HG03025 (cell line): ENCODE results near the gene LRIG2.

Experiments
- ATAC-seq: cut with Tn5 transposase; IDR thresholded peaks from one replicate; pipeline ENCODE4 v1.9.1; 2021; ENCODE audit warnings: mild to moderate bottlenecking, moderate library complexity; ENCODE audit not compliant: unreplicated experiment, low FRiP score

The LRIG2 gene

GRCh38 chr1:113124366-113124765 is 51.4 kb downstream of the LRIG2 start:
- no peak for ATAC-seq

DNA sequence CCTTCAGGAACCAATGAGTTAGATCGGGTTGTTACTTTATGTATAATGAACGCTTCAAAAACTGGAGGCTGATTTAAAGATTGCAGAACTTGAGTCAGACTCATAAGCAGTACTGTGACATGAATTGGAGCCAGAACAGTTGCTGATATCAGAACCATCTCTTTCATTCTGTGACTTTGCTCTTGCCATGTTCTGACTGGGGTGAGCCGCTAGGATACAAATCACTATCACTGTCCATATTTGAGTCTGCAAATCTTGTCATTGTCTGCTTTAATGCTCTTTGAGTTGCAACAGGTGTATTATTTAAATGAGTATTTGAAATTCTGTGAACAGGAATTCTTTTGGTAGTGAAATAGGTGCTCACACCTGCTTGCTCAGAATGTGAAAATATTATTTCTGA is 52.5 kb downstream of the LRIG2 start:
- no peak for ATAC-seq

GRCh38 chr1:113126207-113126606 is 53.2 kb downstream of the LRIG2 start:
- no peak for ATAC-seq

GRCh38 chr1:113128116-113128515 is 55.1 kb downstream of the LRIG2 start:
- ATAC-seq = no peak

- ATAC-seq = no peak
Observed at GRCh38 chr1:113129529-113130185, 56.7 kb downstream of the LRIG2 start.

GRCh38 chr1:113133038-113133437 is 60.0 kb downstream of the LRIG2 start:
- ATAC-seq = no peak

DNA sequence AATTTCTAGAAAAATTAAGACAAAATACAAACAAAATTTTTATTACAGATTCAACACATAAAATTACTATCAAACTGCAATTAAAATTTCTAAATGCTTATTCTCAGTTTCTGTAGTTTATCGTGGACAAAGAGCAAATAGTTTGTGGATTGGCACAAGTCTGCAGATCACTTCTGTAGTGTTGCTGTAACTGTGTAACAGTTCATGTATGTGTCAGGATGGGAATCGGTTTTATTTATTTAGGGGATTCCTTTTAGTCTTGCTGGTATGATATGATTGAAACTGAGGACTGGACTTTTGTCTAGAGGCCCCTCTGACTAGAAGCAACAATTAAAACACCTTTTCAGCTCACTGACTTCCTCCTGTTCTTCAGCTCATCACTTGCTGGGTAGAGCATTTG is 60.8 kb downstream of the LRIG2 start:
- ATAC-seq = no peak

DNA sequence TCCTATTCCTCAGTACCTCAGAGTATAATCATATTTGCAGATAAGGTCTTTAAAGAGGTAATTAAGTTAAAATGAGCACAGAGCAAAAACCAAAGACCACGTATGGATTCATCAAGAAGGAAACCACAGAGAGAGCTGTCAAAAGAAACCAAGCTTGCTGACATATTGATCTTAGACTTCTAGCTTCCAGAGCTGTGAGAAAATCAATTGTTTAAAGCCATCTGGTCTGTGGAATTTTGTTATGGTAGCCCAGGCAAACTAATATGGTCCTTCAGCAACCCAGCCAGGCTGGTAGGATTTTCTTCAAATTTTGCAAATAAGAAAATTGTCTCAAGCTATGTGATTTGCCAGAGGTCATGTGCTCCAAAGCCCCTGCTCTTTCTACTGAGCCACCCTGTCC is 62.5 kb downstream of the LRIG2 start:
- no peak for ATAC-seq

DNA sequence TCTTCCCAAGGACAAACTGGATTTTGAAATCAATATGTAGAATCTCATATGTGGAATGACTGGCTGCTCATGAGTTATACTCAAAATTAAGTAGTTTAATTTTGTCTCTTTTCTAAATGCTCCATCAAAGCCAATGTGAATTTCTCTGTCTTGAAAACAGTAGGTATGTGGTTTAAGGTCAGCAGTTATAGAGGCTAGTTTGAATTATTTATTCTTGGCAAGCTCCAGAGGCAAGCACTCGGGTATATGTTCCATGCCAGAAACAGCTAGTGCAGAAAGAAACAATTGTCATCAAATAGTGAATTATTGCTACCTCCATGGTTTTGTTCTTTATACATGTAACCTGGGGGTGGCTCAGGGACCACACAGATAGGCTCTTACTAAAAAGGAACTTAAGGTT is 63.5 kb downstream of the LRIG2 start:
- no peak for ATAC-seq

- no peak for ATAC-seq
Observed at GRCh38 chr1:113137563-113137962, 64.6 kb downstream of the LRIG2 start.

GRCh38 chr1:113138778-113139177 is 65.8 kb downstream of the LRIG2 start:
- ATAC-seq = no peak

DNA sequence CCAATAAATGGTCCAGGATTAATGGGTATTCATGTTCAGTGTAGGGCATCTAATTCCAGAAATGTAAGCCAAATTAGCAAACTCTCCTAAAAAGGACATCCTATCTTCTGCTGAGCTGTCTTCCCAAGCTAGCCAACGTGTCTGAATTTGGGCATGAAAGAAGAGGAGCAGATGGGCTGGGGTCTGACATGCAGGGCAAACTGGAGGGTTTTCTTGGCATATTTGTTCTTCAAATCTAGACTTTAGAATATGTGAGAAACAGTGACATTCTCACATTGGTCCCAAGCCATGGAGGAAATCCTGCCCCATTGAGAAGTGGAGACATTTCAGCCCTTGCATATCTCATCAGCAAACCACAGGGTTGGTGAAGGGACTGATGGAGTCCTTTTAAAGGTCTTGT is 67.2 kb downstream of the LRIG2 start:
- ATAC-seq = no peak

DNA sequence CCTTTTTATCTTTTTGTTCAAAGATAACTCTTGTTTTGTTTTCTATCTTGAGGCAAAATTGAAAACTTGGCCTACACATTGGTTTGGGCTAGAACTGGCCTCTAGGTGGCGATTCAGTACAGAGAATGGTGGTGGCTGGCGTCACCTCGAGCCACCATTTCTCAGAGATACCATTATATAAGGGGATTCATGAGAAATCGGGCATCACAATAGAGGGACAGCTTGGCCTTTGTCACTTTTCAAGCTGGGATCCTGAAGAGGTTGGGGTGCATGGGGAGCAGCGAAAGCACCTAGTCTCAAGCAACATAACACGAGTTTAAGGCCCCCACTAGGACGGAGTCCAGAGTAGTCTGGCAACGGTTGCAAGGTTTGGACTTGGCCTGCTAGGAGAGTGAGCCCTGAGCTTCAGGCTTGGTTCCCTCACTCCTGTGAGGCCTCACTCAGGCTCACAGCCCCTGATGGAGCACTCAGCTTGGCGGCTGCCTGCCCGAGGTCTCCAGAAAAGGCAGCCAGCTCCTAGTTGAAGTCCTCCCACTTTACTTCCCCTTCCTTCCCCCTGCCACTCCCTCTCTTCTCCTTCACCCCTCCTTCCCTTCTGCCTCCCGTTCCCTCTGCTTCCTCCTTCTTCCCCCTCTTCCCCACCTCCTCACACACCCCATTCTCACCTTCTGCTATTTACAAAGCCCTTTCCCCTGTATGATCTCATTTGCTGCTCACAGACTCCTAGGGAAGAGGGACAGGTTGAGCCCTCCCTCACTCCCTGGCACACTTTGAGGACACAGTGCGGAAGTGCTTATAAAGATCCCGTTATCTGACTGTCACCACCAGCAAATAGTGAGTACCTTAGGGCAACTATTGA is 67.8 kb downstream of the LRIG2 start:
- ATAC-seq = peak; percentile 50

- ATAC-seq = no peak
Observed at GRCh38 chr1:113141650-113142473, 68.9 kb downstream of the LRIG2 start.

DNA sequence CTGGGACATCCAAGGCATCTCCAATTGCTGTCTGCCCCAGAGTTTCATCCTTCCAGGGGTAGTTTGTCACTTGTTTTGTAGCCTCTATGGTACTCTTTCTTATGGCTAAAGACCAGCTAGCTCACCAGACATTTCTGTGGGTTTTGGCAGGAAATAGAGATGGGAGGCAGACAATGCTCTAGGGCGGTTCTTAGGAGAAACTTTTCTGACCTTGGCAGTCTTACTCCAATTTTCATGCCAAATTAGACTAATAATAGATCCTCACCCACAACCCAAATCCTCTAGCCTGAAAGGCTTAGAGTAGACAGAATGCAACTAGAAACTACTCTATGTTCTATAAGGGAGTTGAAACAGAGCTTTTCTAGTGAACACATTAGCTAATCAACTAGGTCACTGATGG is 69.8 kb downstream of the LRIG2 start:
- no peak for ATAC-seq

- no peak for ATAC-seq
Observed at GRCh38 chr1:113146242-113147072, 73.5 kb downstream of the LRIG2 start.

- ATAC-seq = no peak
Observed at GRCh38 chr1:113147073-113147625, 74.2 kb downstream of the LRIG2 start.

- no peak for ATAC-seq
Observed at GRCh38 chr1:113147826-113148225, 74.8 kb downstream of the LRIG2 start.

GRCh38 chr1:113150494-113150893 is 77.5 kb downstream of the LRIG2 start:
- peak; percentile 60 for ATAC-seq
